GM19023 (cell line): ENCODE data around the gene MAD1L1.
"Not testable (repeated sequence)": the region's sequence is repeated elsewhere in the genome, so short reads cannot be mapped to it uniquely, and the experiment has no call there.

Experiments
- ATAC-seq: cut with Tn5 transposase; IDR thresholded peaks from one replicate; pipeline ENCODE4 v1.9.1; 2021; ENCODE audit warnings: mild to moderate bottlenecking, moderate library complexity; ENCODE audit not compliant: unreplicated experiment

The MAD1L1 gene

DNA sequence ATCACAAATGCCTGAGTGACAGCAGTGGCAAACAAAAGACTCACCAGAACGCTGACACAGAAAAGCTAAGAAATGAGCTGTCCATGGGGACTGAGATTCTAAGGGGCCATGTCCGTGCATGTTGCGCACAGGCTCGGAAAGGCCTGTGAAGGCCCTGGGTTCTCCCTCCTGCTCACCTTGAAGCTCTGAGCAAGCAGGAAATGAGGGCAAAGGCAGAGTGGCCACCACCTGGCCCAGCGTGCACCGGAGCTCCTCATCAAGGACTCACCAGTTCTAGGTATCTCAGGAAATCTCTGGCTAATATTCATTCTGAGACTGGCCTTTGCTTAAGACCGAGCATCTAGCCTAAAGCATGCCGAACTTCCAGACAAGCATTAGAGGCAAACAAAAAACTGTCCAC lies 52.7 kb downstream of the MAD1L1 start:
- no peak for ATAC-seq

DNA sequence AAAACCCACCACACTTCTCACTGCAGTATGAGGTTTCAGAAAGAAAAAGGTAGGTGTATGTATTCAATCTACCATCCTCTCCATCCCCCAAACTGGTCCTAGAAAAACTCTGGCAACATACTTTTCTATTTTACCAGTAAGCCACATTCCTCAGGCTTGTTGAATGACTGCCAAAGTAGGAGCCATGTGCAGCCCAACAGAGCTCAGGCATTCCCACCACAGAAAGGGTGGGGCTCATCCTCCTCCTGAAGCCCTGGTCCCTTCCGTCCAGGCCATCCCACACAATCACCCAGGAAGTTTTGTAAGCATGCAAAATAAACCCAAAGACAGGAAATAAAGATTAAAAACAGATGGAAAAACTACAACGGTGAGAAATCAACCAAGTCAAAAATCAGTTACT lies 57.2 kb downstream of the MAD1L1 start:
- no peak for ATAC-seq

DNA sequence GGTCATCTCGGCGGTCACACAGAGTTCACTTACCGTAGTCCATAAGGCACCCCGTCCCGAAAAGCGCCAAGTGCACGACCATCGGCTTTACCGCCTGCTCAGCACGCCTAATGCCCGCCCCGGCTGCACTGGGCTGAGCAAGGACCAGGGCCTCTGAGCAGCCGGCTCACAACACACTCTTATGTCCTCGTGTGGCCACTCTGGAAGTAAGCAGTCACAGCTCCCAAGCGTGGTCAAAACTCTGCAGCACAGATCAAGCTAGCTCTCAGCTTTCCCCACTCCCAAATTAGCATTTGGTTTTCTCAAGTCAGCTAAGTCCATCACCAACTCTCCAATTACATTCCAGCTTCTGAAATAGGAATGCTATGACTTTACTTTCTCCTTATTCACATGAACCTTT lies 57.7 kb downstream of the MAD1L1 start:
- no peak for ATAC-seq

DNA sequence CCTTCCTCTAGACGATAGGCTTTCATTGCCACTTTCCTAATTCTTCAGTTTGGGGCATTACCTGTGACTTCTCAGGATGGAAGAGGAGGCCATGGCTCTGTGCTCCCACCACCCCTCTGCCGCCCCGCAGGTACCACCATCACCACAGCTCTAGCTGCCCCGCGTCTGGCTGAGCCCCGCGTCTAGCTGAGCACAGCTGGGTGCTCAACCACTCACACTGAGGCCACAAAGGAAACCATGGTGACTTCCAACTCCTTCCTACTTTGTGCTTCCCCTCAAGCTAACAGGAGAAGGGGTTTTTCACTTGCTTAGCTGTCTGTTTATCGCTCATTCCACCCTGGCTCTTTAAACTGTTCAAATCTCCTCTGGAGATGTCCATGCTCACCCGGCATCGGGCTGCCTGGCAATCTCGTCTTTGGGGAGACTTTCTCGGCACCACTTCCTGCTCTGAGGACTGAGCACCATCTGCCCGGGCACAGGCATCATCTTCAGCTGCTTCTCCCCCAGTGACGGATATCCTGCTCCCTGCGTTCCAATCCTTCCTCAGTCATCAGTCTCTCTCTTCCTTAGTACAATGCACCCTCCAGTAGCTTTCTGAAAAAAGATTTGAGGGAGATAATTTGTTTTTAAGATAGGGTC lies 59.4 kb downstream of the MAD1L1 start:
- no peak for ATAC-seq

GRCh38 chr7:2172311-2173188 lies 60.2 kb downstream of the MAD1L1 start:
- no peak for ATAC-seq

DNA sequence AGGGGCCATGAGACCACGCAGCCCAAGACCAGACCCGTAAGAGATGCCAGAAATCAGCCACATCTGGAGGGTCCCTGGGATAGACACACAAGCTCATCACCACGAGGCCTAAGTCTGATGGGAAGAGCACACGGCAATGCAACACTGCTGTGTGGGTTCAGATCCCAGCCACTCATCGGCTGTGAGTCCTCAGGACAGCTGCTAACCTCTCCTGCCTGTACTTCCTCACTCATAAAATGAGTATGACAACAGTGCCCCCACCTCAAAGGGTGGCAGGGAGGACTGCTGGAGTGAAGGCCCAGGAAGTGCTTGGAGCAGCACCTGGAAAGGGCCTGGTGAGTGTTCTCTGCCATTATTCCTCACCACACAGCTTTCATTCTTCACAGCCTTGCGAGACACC lies 60.9 kb downstream of the MAD1L1 start:
- no peak for ATAC-seq

DNA sequence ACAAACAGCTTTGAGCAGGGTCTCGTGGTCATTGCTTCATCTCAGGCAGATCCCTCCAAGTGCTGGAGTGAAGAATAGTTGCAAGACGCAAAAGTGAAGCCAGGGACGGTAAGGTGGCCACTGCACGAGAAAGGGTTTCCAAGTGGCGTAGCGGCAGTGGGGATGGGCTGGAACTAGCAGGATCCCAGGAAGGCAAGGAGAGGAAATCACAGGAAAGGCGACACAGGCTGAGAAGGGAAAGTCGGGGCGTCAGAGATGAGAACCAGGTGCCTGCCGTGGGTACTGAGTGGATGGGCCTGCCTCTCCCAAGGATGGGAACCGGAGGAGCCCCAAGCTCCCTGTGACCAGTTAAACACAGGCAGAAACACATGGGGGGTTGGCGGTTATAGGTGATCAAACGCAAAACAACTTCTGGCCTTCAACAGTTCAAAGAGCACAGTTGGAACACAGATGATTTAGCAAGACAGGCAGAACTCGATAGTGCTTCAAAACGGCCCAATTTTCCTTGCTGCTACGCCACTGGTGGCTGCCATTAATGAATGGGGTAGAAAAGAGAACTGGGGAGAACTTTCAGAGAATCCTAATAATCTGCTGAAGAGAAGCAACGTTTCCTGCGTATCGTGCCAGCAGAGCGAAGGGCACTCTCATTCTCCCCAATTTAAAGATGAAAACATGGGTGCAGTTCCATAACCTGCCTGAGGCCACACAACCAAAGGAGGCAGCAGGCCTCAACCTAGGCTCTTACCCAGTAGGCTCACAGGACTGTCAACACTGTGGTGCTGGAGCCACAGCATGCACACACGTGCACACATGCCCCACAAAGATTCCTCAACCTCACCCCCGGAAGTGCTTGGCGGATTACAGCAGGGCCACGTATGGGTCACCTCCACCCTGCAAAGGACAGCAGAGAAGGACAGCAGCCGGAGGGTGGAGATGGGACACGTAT lies 61.9 kb downstream of the MAD1L1 start:
- ATAC-seq = no peak

- ATAC-seq = no peak
Measured at GRCh38 chr7:2169923-2170575, 62.7 kb downstream of the MAD1L1 start.

DNA sequence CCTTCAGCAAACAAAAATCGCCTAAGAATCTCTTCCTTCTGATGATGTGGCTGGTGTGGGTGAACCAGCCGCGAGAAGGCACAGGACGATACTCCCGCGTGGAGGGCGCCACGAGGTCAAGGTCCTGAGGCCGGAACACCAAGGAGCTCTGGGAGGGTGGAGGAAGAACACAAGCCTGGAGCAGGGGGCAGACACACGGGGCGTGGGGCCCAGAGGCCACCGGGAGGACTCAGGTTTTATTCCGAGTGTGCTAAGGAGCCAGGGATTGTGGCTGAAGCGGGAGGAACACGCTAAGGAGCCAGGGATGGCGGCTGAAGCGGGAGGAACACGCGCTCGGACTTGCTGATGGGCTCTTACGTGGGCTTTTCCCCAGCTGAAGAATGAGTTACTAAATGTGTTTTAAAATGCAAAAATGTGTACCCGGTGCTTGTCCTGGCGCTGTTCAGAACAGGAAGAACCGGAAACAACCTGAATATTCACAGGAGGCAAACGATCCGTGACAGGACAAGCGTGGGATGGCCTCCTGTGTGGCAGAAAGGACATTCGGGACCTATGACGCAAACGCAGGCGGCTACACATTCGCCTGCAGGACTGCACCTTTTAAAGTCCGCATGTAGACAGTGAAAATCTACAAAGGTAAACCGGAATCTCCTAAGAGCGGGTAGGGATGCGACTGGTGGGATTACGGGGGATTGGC lies 64.0 kb downstream of the MAD1L1 start:
- ATAC-seq = no peak

GRCh38 chr7:2166625-2167280 lies 66.0 kb downstream of the MAD1L1 start:
- no peak for ATAC-seq

- peak; percentile 89 for ATAC-seq
Measured at GRCh38 chr7:2165610-2166594, 66.8 kb downstream of the MAD1L1 start.

DNA sequence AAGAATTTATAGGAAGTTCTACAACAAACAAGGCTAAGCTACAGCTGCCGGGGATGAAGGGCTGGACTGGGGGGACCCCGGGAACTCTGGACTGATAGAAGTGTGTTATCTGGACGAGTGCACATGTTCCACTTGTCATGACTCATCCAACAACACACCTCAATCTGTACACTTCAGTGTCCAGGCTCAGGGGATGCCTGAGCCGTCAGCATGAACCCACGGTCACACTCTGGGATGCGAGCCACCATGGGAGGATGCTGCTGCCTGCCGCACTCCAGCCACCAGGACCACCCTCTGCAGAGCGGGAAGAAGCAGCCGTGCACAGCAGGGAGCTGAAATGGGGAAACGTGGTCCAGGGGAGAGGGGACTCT lies 67.5 kb downstream of the MAD1L1 start:
- no peak for ATAC-seq

GRCh38 chr7:2164646-2165045 lies 68.1 kb downstream of the MAD1L1 start:
- no peak for ATAC-seq

DNA sequence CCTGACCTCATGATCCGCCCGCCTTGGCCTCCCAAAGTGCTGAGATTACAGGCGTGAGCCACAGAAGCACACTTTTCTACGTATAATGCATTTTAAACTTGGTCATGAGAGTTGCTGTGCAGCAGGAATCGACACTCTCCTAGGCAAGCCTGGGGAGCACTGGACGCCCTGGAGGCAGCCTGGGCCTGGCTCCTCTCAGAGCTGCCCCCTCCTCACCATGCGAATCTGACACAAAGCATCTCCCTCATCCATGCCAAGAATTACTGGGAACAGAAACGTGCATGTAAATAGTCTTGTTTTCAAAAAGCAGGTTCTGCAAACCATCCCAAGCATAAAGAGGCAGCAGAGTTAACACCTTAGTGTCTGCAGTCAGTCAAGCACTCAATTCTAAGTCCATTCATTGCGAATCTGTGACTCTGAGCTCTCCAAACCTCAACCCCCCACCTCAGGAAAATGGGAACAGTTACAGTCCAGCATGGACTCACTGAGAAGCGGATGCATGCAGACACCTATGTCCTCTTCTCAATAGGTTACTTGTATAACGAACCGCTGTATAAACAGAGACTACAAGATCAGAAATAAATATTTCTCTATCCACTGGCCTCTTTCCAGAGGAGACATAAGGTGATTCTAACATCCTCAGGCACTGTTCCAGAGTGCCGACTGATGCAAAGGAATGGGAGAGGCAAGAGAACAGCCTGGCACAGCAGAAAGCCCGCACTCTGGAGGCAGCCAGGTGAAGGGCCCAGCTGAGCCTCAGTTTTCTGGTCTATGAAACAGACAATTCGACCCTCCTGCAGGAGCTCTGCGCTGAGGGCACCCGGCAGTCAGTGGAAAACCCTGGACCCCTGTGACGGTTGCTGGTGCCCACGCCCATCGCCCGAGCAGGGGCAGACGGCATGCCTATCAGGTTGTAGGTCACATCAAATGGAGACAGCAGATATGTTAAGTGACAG lies 68.9 kb downstream of the MAD1L1 start:
- ATAC-seq = no peak

GRCh38 chr7:2162959-2163358 lies 69.8 kb downstream of the MAD1L1 start:
- ATAC-seq = no peak

- ATAC-seq = not testable (repeated sequence)
Measured at GRCh38 chr7:2162004-2162902, 70.5 kb downstream of the MAD1L1 start.

GRCh38 chr7:2159176-2159520 lies 73.6 kb downstream of the MAD1L1 start:
- ATAC-seq = no peak
